Fibroblast of pulmonary artery (primary cell): ENCODE measurements around the gene MYO5B.

Source experiments
- DNase-seq: peaks from one replicate; pipeline ENCODE4 v3.0.0-alpha.2; 2010; ENCODE audit warnings: low read depth
- H3K4me3 ChIP-seq: replicated peaks from 2 replicates; pipeline ENCODE4 v1.5.1; 2011; ENCODE audit warnings: low read depth, mild to moderate bottlenecking, control low read depth, low read length, moderate library complexity
- TF ChIP-seq, protein P1 (sequence below): IDR thresholded peaks from 2 replicates; pipeline ENCODE4 v1.5.1; 2011; ENCODE audit warnings: mild to moderate bottlenecking, control low read depth, low read length, inconsistent platforms; ENCODE audit errors: missing control alignments

Gene MYO5B

DNA sequence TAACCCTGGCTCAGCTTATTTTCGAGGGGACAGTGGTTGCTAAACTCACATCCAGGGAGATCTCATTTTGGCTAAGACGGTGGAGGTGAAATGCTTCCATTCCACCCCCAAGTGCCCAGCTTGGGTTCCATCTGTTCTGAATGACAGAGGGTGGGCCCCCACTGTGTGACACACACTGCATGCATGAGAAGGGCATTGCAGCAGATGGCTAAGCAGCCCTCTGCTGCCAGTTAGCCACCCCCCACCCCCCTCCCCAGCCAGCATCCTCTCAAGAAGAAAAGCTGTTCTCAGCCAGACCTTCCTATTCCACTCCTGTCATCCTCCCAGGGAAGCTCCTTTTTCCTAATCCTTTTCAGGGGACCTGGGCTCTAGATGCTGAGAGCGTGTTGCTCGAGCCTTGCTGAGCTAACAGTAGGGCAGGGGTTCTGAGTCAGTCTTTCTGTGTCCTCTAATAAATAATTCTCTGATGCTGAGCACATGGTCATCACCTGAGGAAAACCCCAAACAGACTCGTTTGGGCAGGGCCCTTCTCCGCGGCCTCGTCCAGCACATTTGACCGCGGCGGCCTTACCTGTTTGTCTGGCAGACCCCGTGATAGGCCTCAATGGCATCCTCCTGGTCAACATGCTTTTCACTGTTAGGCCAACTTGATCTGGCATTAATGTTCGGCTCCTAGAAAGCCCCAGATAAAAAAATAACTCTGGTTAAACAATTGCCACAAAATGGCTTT, 332.1 kb downstream of the MYO5B start:
- H3K4me3 ChIP-seq = no peak overlapping the region
- DNase-seq = no peak
- TF ChIP-seq, protein P1, sequence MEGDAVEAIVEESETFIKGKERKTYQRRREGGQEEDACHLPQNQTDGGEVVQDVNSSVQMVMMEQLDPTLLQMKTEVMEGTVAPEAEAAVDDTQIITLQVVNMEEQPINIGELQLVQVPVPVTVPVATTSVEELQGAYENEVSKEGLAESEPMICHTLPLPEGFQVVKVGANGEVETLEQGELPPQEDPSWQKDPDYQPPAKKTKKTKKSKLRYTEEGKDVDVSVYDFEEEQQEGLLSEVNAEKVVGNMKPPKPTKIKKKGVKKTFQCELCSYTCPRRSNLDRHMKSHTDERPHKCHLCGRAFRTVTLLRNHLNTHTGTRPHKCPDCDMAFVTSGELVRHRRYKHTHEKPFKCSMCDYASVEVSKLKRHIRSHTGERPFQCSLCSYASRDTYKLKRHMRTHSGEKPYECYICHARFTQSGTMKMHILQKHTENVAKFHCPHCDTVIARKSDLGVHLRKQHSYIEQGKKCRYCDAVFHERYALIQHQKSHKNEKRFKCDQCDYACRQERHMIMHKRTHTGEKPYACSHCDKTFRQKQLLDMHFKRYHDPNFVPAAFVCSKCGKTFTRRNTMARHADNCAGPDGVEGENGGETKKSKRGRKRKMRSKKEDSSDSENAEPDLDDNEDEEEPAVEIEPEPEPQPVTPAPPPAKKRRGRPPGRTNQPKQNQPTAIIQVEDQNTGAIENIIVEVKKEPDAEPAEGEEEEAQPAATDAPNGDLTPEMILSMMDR = no peak

DNA sequence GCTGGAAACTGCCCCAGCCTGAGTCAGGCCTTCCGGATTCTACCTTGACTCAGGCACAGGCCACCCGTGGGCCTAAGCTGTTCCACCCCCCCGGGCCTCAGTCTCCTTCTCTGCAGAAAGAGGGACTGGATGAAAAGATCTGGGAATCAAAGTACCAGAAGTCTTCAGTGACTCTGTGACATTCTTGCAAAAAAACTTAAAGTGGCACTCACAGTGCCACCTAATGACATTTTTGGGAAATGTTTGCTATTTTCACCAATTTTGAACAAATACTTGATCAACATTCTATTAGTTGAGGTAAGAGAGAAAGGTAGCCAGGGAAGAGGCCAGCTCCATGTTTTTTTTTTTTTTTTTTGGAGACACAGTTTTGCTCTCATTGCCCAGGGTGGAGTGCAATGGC, 333.3 kb downstream of the MYO5B start:
- TF ChIP-seq, protein P1 = peak; percentile 43
- DNase-seq = peak; percentile 25
- H3K4me3 ChIP-seq = no peak overlapping the region

DNA sequence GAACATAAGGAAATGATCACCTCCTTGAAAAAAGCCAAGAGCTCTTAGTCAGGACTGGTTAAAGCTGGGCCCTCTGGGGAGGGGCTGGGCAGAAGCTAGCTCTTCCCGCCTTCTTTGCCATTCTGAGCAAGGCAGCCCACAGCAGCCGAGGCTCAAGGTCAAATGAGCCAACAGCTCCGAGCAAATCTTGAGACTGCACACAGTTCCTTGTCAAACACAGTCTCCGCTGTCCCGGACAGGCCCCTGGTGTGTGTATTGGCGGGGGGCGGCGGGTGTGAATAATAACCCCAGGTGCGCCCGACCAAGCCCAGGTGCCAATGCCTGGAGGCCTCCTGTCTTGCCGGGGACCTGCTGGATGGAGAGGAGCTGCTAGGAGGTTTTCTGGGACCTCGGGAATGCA, 335.2 kb downstream of the MYO5B start:
- no peak overlapping the region for H3K4me3 ChIP-seq
- TF ChIP-seq, protein P1 = no peak
- no peak for DNase-seq

DNA sequence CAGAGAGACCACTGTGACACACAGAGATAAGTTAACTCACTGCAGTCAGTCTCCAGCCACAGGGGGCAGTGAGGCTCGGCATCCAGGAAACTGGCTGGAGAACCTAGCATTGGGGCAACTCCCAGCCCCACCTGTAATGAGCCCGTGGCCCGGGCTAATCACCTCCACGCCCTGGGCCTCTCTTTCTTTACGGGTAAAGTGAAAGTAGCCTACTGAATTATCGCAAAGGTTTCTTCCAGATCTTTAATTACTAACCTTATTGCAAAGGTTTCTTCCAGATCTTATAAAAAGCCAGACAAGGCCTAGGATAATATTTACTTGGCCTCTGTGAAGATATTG, 336.0 kb downstream of the MYO5B start:
- no peak for DNase-seq
- TF ChIP-seq, protein P1 = no peak
- H3K4me3 ChIP-seq = no peak overlapping the region

DNA sequence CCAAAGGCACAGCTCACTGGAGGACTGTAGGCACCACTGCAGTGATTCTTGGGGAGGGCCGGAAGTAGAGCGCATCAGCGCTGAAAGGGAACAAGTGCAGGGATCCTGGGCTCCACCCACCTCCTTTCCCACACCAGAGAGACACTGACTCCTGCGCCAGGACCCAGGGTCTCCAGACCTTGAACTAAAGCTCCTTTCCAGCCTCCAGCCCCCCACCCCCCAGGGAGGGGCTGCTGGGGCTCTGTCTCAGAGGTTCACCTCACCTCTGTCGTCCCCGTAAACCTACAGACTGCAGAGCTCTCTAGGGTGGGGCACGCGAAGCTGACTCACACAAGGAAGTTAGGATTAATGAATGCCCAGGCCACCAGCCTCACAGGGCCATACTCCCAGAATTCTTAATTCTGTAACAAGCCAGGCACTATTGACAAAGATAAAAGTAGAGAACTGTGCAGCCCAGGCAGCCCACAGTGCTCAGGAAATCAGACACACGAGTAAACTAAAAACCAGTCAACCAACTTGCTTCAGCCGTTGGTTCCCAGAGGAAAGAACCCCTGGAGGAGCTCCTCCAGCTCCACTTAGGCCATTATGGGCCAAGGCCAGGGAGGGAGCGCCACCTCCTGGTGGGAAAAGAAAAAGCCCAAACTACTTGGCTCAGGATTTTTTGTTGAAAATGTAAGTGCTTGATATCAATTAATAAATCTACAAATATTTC, 336.5 kb downstream of the MYO5B start:
- no peak overlapping the region for H3K4me3 ChIP-seq
- peak; percentile 86 for DNase-seq
- TF ChIP-seq, protein P1 = peak; percentile 90

DNA sequence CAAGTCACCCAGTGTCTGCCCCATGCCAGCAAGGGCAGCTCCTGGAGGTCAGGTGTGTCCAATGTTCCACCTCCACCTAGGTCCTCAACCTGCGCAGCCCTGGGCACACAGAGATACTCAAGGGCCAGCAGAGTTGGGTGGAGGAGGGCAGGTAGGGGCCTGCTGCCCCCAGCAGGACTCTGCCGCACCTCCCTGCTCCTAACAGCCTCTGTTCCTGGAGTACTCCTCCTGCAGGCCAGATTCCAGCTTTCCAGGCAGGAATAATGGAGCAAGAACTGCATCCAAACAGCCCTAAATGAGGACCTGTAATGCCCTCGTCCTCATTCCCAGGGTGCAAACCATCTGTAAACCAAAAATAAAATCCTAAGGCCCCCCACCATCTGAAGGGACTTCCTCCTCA, 337.2 kb downstream of the MYO5B start:
- DNase-seq = peak; percentile 9
- TF ChIP-seq, protein P1 = peak; percentile 16
- H3K4me3 ChIP-seq = no peak overlapping the region
